CD14-positive monocyte (primary cell): Measurements from ENCODE around the gene CABCOCO1. TPM values are rescaled to one million over a fixed set of nuclear protein-coding genes. Genes with fewer than 3 reads are reported as not detected.

ENCODE experiments used
- DNase-seq, 3 donors: peaks; one replicate each; pipeline ENCODE4 v3.0.0-alpha.2; 2011 to 2022
- H2AFZ ChIP-seq: 2 replicates; pipeline ENCODE4 v1.6.0; 2012; ENCODE audit warnings: mild to moderate bottlenecking, low read depth, low read length, inconsistent platforms; ENCODE audit not compliant: insufficient read depth, poor library complexity, severe bottlenecking
- H3K27ac ChIP-seq, 2 donors: 1 replicate in 1 of 2; 2 replicates in 1 of 2; pipeline ENCODE4 v1.5.1; 2012 to 2013; ENCODE audit warnings: low read length in 2 of 2, control low read depth in 1 of 2, inconsistent platforms in 1 of 2, low read depth in 1 of 2, mild to moderate bottlenecking in 1 of 2
- H3K27me3 ChIP-seq, 2 donors: one replicate each; pipeline versions ENCODE4 v1.6.0 to v1.6.1; 2011 to 2013; ENCODE audit warnings: low read length in 2 of 2; ENCODE audit not compliant: control insufficient read depth in 2 of 2, insufficient read depth in 2 of 2
- H3K36me3 ChIP-seq, 2 donors: replicated peaks in 1 of 2; 1 replicate in 1 of 2; 2 replicates in 1 of 2; pipeline versions ENCODE4 v1.5.1 to v1.6.1; 2012 to 2013; ENCODE audit warnings: low read length in 2 of 2, control low read depth in 1 of 2, inconsistent platforms in 1 of 2, mild to moderate bottlenecking in 1 of 2; ENCODE audit not compliant: insufficient read depth in 2 of 2, control insufficient read depth in 1 of 2
- H3K4me1 ChIP-seq, 2 donors: 1 replicate in 1 of 2; 2 replicates in 1 of 2; pipeline versions ENCODE4 v1.5.1 to v1.6.1; 2012 to 2013; ENCODE audit warnings: low read length in 2 of 2, control low read depth in 1 of 2, inconsistent platforms in 1 of 2, mild to moderate bottlenecking in 1 of 2, moderate library complexity in 1 of 2; ENCODE audit not compliant: insufficient read depth in 2 of 2, control insufficient read depth in 1 of 2
- H3K4me2 ChIP-seq: replicated peaks from 2 replicates; pipeline ENCODE3; 2012; ENCODE audit warnings: low read length, moderate library complexity, mild to moderate bottlenecking; ENCODE audit not compliant: poor library complexity, severe bottlenecking; ENCODE audit errors: extremely low read depth
- H3K4me3 ChIP-seq, 3 experiments: fragments of 200-600 bp in 1 of 3; sonication (generic) in 1 of 3; replicated peaks in 1 of 3; 1 replicate in 2 of 3; 2 replicates in 1 of 3; pipeline ENCODE4 v1.5.1; 2011 to 2013; ENCODE audit warnings: low read length in 3 of 3, mild to moderate bottlenecking in 3 of 3, control low read depth in 2 of 3, low read depth in 2 of 3, inconsistent platforms in 1 of 3, moderate library complexity in 1 of 3
- H3K79me2 ChIP-seq: 2 replicates; pipeline ENCODE4 v1.6.0; 2012; ENCODE audit warnings: mild to moderate bottlenecking, control low read depth, inconsistent platforms, low read length, moderate library complexity; ENCODE audit not compliant: insufficient read depth
- H3K9ac ChIP-seq: 2 replicates; pipeline ENCODE4 v1.6.0; 2017; ENCODE audit warnings: low read length, mild to moderate bottlenecking; ENCODE audit not compliant: insufficient read depth, poor library complexity, severe bottlenecking
- H3K9me3 ChIP-seq, 2 donors: replicated peaks in 1 of 2; 1 replicate in 1 of 2; 2 replicates in 1 of 2; pipeline versions ENCODE4 v1.5.1 to v1.6.1; 2012 to 2013; ENCODE audit warnings: low read length in 2 of 2, control low read depth in 1 of 2; ENCODE audit not compliant: control insufficient read depth in 1 of 2, insufficient read depth in 1 of 2
- H4K20me1 ChIP-seq: 2 replicates; pipeline ENCODE4 v1.6.0; 2012; ENCODE audit warnings: mild to moderate bottlenecking, low read length, control low read depth, moderate library complexity; ENCODE audit not compliant: insufficient read depth
- H3K27ac Mint-ChIP-seq, 7 donors: one replicate each; pipeline ENCODE4 v1.8.0; 2020; ENCODE audit warnings: mild to moderate bottlenecking in 7 of 7, mixed read lengths in 7 of 7, moderate library complexity in 6 of 7, inconsistent platforms in 2 of 7
- H3K27me3 Mint-ChIP-seq, 3 donors: one replicate each; pipeline ENCODE4 v1.8.0; 2021 to 2022; ENCODE audit warnings: low read depth in 3 of 3, mild to moderate bottlenecking in 3 of 3, mixed read lengths in 3 of 3, moderate library complexity in 3 of 3, inconsistent platforms in 1 of 3
- H3K36me3 Mint-ChIP-seq, 2 donors: one replicate each; pipeline ENCODE4 v1.8.0; 2020; ENCODE audit warnings: mixed read lengths in 2 of 2, inconsistent platforms in 1 of 2, mild to moderate bottlenecking in 1 of 2
- H3K4me1 Mint-ChIP-seq: one replicate; pipeline ENCODE4 v1.8.0; 2020; ENCODE audit warnings: mild to moderate bottlenecking, mixed read lengths
- H3K4me3 Mint-ChIP-seq, 2 donors: one replicate each; pipeline ENCODE4 v1.8.0; 2020; ENCODE audit warnings: mild to moderate bottlenecking in 2 of 2, mixed read lengths in 2 of 2, moderate library complexity in 1 of 2
- H3K9me3 Mint-ChIP-seq, 7 donors: one replicate each; pipeline ENCODE4 v1.8.0; 2020 to 2022; ENCODE audit warnings: mixed read lengths in 7 of 7, mild to moderate bottlenecking in 6 of 7, moderate library complexity in 6 of 7, inconsistent platforms in 2 of 7
- WGBS: methylation state at CpG from one replicate; pipeline ENCODE4 v1.1.5; 2013; ENCODE audit warnings: missing lambda C conversion rate; ENCODE audit not compliant: insufficient coverage; 5-methylcytosine and 5-hydroxymethylcytosine counted together
- intact Hi-C, 2 donors: fragments of 100-400 bp; cut with micrococcal nuclease; formaldehyde crosslinking; loops; one replicate each; pipeline versions ENCODE4 v1.15.0 to v1.15.1; 2023
- polyA plus RNA-seq, 3 donors: library from polyadenylated mRNA; depleted of rRNA in 1 of 3; unstranded in 2 of 3; stranded (reverse) in 1 of 3; fragments of 300-500 nt in 2 of 3; fragments of >200 nt in 1 of 3; fragmentation: Illumina TruSeq in 2 of 3; gene quantifications; 1 replicate in 2 of 3; 2 replicates in 1 of 3; pipeline ENCODE4 v1.2.3, GENCODE V29; 2012 to 2021
- TF ChIP-seq, protein P1 (sequence below): fragments of 200-600 bp; IDR thresholded peaks from one replicate; pipeline ENCODE4 v1.8.0; 2022; ENCODE audit warnings: antibody characterized with exemption, mild to moderate bottlenecking

CABCOCO1 gene
- polyA plus RNA-seq, 3 donors = not detected

DNA sequence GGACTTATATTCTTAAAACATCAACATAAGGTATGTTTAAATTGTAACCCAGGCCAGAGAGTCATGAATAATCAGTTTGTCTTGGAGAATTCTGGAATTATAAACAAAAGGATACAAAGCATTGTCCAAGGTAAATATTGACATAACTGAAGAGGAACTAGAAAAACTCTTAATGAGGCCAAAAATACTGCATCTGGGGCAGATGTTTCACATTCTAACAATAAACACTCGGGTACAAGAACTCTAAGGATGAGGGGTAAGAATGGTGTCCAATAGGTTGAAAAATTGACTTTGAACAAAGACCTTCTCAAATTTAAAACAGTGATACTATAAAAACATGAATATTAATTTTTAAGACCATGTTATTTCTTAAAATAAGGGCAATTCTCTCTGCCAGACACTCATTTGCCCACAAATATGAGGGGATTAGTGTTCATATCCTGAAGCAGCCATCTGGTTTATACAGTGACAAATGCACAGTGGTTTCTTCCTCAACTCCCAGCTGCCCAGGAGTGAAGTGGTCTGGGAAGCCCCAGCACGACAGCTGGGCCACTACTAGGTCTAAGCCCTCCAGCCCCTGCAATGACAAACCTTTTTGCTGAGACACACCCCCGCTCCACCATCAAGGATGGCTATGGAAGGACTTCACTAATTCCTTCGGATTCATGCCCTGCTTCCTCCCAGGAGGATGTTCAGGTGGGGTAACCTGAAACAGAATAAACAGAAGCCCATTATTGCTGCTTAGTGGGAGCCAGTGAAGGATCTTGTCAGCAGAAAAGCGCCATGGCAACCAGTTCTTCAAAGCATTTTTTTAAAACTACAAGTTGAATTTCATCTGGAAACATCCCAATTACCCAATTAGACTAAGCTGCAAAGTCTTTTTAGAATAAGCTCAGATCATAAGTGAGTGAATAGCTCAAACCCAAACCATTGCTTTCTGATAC is 131.3 kb downstream of the CABCOCO1 start:
- no peak overlapping the region for H3K4me3 Mint-ChIP-seq
- no peaks in the 10 kb centered on the region for H3K9me3 ChIP-seq
- H3K36me3 Mint-ChIP-seq = no peaks in the 10 kb centered on the region
- WGBS = 20% methylated on average over 1 of the region's 5 CpGs
- H2AFZ ChIP-seq = no peak overlapping the region
- H3K79me2 ChIP-seq = no peaks in the 10 kb centered on the region
- no peaks in the 10 kb centered on the region for H3K4me1 Mint-ChIP-seq
- H3K27me3 Mint-ChIP-seq = peaks cover 0 to 2% (median 0%) of the 10 kb centered on the region in 3 donors
- H3K9me3 Mint-ChIP-seq = peaks cover 0 to 2% (median 0%) of the 10 kb centered on the region in 7 donors
- H3K27me3 ChIP-seq = no peaks in the 10 kb centered on the region
- DNase-seq = no peak
- no peaks in the 10 kb centered on the region for H3K4me1 ChIP-seq
- TF ChIP-seq, protein P1, sequence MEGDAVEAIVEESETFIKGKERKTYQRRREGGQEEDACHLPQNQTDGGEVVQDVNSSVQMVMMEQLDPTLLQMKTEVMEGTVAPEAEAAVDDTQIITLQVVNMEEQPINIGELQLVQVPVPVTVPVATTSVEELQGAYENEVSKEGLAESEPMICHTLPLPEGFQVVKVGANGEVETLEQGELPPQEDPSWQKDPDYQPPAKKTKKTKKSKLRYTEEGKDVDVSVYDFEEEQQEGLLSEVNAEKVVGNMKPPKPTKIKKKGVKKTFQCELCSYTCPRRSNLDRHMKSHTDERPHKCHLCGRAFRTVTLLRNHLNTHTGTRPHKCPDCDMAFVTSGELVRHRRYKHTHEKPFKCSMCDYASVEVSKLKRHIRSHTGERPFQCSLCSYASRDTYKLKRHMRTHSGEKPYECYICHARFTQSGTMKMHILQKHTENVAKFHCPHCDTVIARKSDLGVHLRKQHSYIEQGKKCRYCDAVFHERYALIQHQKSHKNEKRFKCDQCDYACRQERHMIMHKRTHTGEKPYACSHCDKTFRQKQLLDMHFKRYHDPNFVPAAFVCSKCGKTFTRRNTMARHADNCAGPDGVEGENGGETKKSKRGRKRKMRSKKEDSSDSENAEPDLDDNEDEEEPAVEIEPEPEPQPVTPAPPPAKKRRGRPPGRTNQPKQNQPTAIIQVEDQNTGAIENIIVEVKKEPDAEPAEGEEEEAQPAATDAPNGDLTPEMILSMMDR = no peak
- no peak overlapping the region for H3K9ac ChIP-seq
- no peaks in the 10 kb centered on the region for H3K36me3 ChIP-seq
- no peak overlapping the region for H3K4me3 ChIP-seq
- no peaks in the 10 kb centered on the region for H4K20me1 ChIP-seq
- H3K4me2 ChIP-seq = no peak overlapping the region
- no peak overlapping the region for H3K27ac ChIP-seq
- H3K27ac Mint-ChIP-seq = no peak overlapping the region
- intact Hi-C loops = no loop called here

DNA sequence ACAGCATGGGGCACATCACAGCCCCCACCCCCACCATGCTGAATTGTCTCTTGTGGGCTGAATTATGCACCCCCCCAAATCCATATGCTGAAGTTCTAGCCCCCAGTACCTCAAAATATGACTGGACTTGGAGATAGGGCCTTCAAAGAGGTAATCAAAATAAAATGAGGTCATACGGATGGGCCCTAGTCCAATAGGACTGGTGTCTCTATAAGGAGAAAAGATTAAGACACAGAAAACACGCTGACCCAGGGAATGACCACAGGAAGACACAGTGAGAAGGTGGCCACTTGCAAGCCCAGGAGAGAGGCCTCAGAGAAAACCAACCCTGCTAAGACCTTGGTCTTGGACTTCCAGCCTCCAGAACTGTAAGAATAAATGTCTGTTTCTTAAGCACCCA is 132.4 kb downstream of the CABCOCO1 start:
- H3K9ac ChIP-seq = no peak overlapping the region
- intact Hi-C loops = no loop called here
- Mint-ChIP-seq H3K4me1 (no peaks in the 10 kb centered on the region), H3K9me3 (peaks cover 0 to 2% (median 0%) of the 10 kb centered on the region in 7 donors), H3K4me3 (no peak overlapping the region), H3K36me3 (no peaks in the 10 kb centered on the region), H3K27ac (no peak overlapping the region), H3K27me3 (peaks cover 0 to 2% (median 0%) of the 10 kb centered on the region in 3 donors)
- H3K4me2 ChIP-seq = no peak overlapping the region
- DNase-seq = no peak
- H3K9me3 ChIP-seq = no peaks in the 10 kb centered on the region
- no peaks in the 10 kb centered on the region for H3K4me1 ChIP-seq
- no peak overlapping the region for H2AFZ ChIP-seq
- TF ChIP-seq, protein P1 = no peak
- H3K27ac ChIP-seq = no peak overlapping the region
- 94% methylated on average over 2 of the region's 2 CpGs for WGBS
- H3K79me2 ChIP-seq = no peaks in the 10 kb centered on the region
- no peaks in the 10 kb centered on the region for H3K27me3 ChIP-seq
- H3K36me3 ChIP-seq = no peaks in the 10 kb centered on the region
- H3K4me3 ChIP-seq = no peak overlapping the region
- H4K20me1 ChIP-seq = no peaks in the 10 kb centered on the region
